Endothelial cell of umbilical vein (primary cell): ENCODE data around the gene SEC61A1. TPM values are rescaled to one million over a fixed set of nuclear protein-coding genes. Genes with fewer than 3 reads are reported as not detected.

ENCODE experiments used
- BruUV-seq: library from RNA; stranded (reverse); fragments of 400-500 nt; replicated peaks from 2 replicates; lab custom pipeline; 2021; lab: Mats Ljungman, UMichigan
- CTCF ChIA-PET: fragments of 300-600, 350-600 bp; sonication (Branson Sonifier 250); formaldehyde crosslinking; loops from one replicate; lab custom pipeline; 2021; ENCODE audit warnings: antibody characterized with exemption, inconsistent platforms; lab: Charles Lee
- POLR2A ChIA-PET: fragments of 300-600, 350-600 bp; sonication (Branson Sonifier 250); formaldehyde crosslinking; loops from one replicate; lab custom pipeline; 2021; ENCODE audit warnings: antibody characterized with exemption, inconsistent platforms; lab: Charles Lee
- DNase-seq: peaks from one replicate; pipeline ENCODE4 v3.0.0-alpha.2; 2011; ENCODE audit warnings: low read depth, low spot score
- FAIRE-seq: peaks from 2 replicates; lab custom pipeline; 2011; peaks lifted over from hg19 to GRCh38; lab: Jason Lieb, UNC
- H2AFZ ChIP-seq: 2 replicates; pipeline ENCODE4 v1.6.0; 2012; ENCODE audit warnings: low read depth, low read length, control low read depth, inconsistent platforms
- H3K27ac ChIP-seq: 2 replicates; pipeline ENCODE4 v1.5.1; 2011; ENCODE audit warnings: low read depth, mild to moderate bottlenecking, control low read depth, low read length, moderate library complexity; ENCODE audit not compliant: insufficient read depth
- H3K27me3 ChIP-seq, 2 experiments: 2 replicates each; pipeline versions ENCODE4 v1.6.0 to v1.6.1; 2011; ENCODE audit warnings: low read length in 2 of 2, mixed read lengths in 1 of 2; ENCODE audit not compliant: control insufficient read depth in 2 of 2, insufficient read depth in 2 of 2
- H3K36me3 ChIP-seq, 2 experiments: 2 replicates in 1 of 2; 3 replicates in 1 of 2; pipeline ENCODE4 v1.5.1; 2011; ENCODE audit warnings: low read length in 2 of 2, mild to moderate bottlenecking in 1 of 2, moderate library complexity in 1 of 2; ENCODE audit not compliant: control insufficient read depth in 2 of 2, insufficient read depth in 2 of 2; ENCODE audit errors: extremely low read depth in 1 of 2
- H3K4me1 ChIP-seq: 3 replicates; pipeline ENCODE4 v1.5.1; 2011; ENCODE audit warnings: mild to moderate bottlenecking, low read length; ENCODE audit not compliant: control insufficient read depth, insufficient read depth; ENCODE audit errors: extremely low read depth
- H3K4me2 ChIP-seq: 2 replicates; pipeline ENCODE4 v1.6.1; 2011; ENCODE audit warnings: low read length, control low read depth, mixed read lengths; ENCODE audit not compliant: insufficient read depth
- H3K4me3 ChIP-seq, 3 experiments: fragments of 200-600 bp in 1 of 3; sonication (generic), shearing (Covaris generic) in 1 of 3; replicated peaks in 1 of 3; 2 replicates each; pipeline ENCODE4 v1.5.1; 2011 to 2016; ENCODE audit warnings: control low read depth in 3 of 3, low read length in 3 of 3, mild to moderate bottlenecking in 2 of 3, inconsistent platforms in 1 of 3, low read depth in 1 of 3, moderate library complexity in 1 of 3; ENCODE audit not compliant: insufficient read depth in 1 of 3
- H3K79me2 ChIP-seq: 2 replicates; pipeline ENCODE4 v1.6.0; 2012; ENCODE audit warnings: low read length, inconsistent platforms; ENCODE audit not compliant: control insufficient read depth, insufficient read depth
- H3K9ac ChIP-seq: replicated peaks from 2 replicates; pipeline ENCODE3; 2011; ENCODE audit warnings: low read length, control low read depth; ENCODE audit not compliant: insufficient read depth; ENCODE audit errors: extremely low read depth
- H3K9me1 ChIP-seq: replicated peaks from 3 replicates; pipeline ENCODE4 v1.6.0; 2011; ENCODE audit warnings: mild to moderate bottlenecking, low read length; ENCODE audit not compliant: control insufficient read depth, insufficient read depth; ENCODE audit errors: extremely low read depth
- H3K9me3 ChIP-seq: replicated peaks from 2 replicates; pipeline ENCODE4 v1.5.1; 2012; ENCODE audit warnings: low read length, inconsistent platforms; ENCODE audit not compliant: control insufficient read depth, insufficient read depth
- H4K20me1 ChIP-seq: replicated peaks from 2 replicates; pipeline ENCODE3; 2011; ENCODE audit warnings: mild to moderate bottlenecking, low read length; ENCODE audit not compliant: control insufficient read depth, insufficient read depth; ENCODE audit errors: extremely low read depth
- CTCF ChIP-seq, 2 donors: IDR thresholded peaks; 1 replicate in 1 of 2; 2 replicates in 1 of 2; pipeline ENCODE4 v1.5.1; 2011; ENCODE audit warnings: low read length in 2 of 2, mild to moderate bottlenecking in 2 of 2, moderate library complexity in 2 of 2, control low read depth in 1 of 2, inconsistent platforms in 1 of 2, low read depth in 1 of 2; ENCODE audit not compliant: insufficient read depth in 1 of 2; ENCODE audit errors: extremely low read depth in 1 of 2
- EZH2 ChIP-seq: IDR thresholded peaks from 2 replicates; pipeline ENCODE4 v1.6.1; 2012; ENCODE audit warnings: borderline replicate concordance, low read depth, mild to moderate bottlenecking, moderate library complexity, low read length, inconsistent platforms; ENCODE audit not compliant: severe bottlenecking
- FOS ChIP-seq: IDR thresholded peaks from 2 replicates; pipeline ENCODE4 v1.6.1; 2011; ENCODE audit warnings: mild to moderate bottlenecking, low read length, moderate library complexity, borderline replicate concordance; ENCODE audit not compliant: insufficient read depth
- GATA2 ChIP-seq: IDR thresholded peaks from 2 replicates; pipeline ENCODE4 v1.7.0; 2011; ENCODE audit warnings: low read depth, mild to moderate bottlenecking, moderate library complexity, mixed read lengths, low read length; ENCODE audit not compliant: insufficient read length, insufficient read depth
- JUN ChIP-seq: IDR thresholded peaks from 2 replicates; pipeline ENCODE4 v1.6.1; 2011; ENCODE audit warnings: borderline replicate concordance, low read depth; ENCODE audit not compliant: insufficient read length, insufficient read depth
- MAX ChIP-seq: IDR thresholded peaks from 2 replicates; pipeline ENCODE4 v1.6.1; 2011; ENCODE audit not compliant: insufficient read depth, insufficient read length
- MYC ChIP-seq: IDR thresholded peaks from one replicate; pipeline ENCODE4 v1.6.1; 2011; ENCODE audit warnings: mild to moderate bottlenecking, low read depth, low read length
- POLR2A ChIP-seq: IDR thresholded peaks from 2 replicates; pipeline ENCODE4 v1.6.1; 2012; ENCODE audit warnings: low read depth, mild to moderate bottlenecking, control low read depth, low read length
- POLR2AphosphoS5 ChIP-seq: IDR thresholded peaks from 2 replicates; pipeline ENCODE4 v1.6.1; 2012; ENCODE audit warnings: low read depth, mild to moderate bottlenecking, control low read depth, low read length, moderate library complexity; ENCODE audit not compliant: insufficient read depth
- dilution Hi-C: fragments of 300-500 bp; cut with MboI; formaldehyde crosslinking; loops from one replicate; pipeline ENCODE4 v1.15.0; 2019; ENCODE audit warnings: low sequenced_read_pairs; ENCODE audit not compliant: extremely low pct_ligation_motif_present
- intact Hi-C: fragments of 100-400 bp; cut with micrococcal nuclease; formaldehyde crosslinking; loops from one replicate; pipeline ENCODE4 v1.10.0; 2022
- polyA plus RNA-seq, 4 experiments: library from polyadenylated mRNA; depleted of rRNA in 3 of 4; stranded (reverse) in 3 of 4; unstranded in 1 of 4; fragments of >200 nt; gene quantifications; 2 replicates each; pipeline versions ENCODE4 v1.2.1 to v1.2.3, GENCODE V29; 2011 to 2012; ENCODE audit warnings: missing spikeins in 1 of 4
- total RNA-seq: library from RNA; stranded (reverse); gene quantifications from 2 replicates; pipeline ENCODE4 v1.2.3, GENCODE V29; 2021

SEC61A1 gene
- total and polyA plus RNA-seq, 2 donors (not counting 3 experiments of a cell fraction or from before 2014, with no cell fraction given) = 307 to 312 TPM

- Histone ChIP-seq H3K27ac (no peak overlapping the region), H3K36me3 (no peaks in the 10 kb centered on the region), H3K79me2 (no peaks in the 10 kb centered on the region), H3K9ac (no peak overlapping the region), H3K4me1 (no peaks in the 10 kb centered on the region), H4K20me1 (no peaks in the 10 kb centered on the region), H3K4me3 (no peak overlapping the region), H2AFZ (no peak overlapping the region), H3K4me2 (no peak overlapping the region), H3K9me3 (no peaks in the 10 kb centered on the region), H3K27me3 (peaks cover 24 to 36% of the 10 kb centered on the region in 2 experiments), H3K9me1 (no peaks in the 10 kb centered on the region)
- ChIA-PET POLR2A (no interaction called here), CTCF (no interaction called here)
- no TSS peak for BruUV-seq
- FAIRE-seq (no peak), DNase-seq (no peak)
- intact Hi-C loops = no loop called here
- TF ChIP-seq GATA2 (no peak), JUN (no peak), MYC (no peak), POLR2A (no peak), EZH2 (no peak), FOS (no peak), POLR2AphosphoS5 (no peak), CTCF (IDR thresholded peaks at IDR 0.05; ENCODE audit: extremely low read depth in 1 of 2, insufficient read depth in 1 of 2, low read depth in 1 of 2, low read length in 2 of 2) (no peak), MAX (no peak)
- dilution Hi-C loops = no loop called here
Observed at GRCh38 chr3:128040041-128040440, 12.2 kb upstream of the SEC61A1 start.
